ENCODE measurements around the gene DUS1L. TPM values are rescaled to one million over a fixed set of nuclear protein-coding genes. Genes with fewer than 3 reads are reported as not detected.

The DUS1L gene
- total and polyA plus RNA-seq, 2 donors (not counting 1 experiment from before 2014, with no cell fraction given): 109 to 241 TPM

GRCh38 chr17:82033359-82034085 lies 32.1 kb downstream of the DUS1L start:
- H3K4me1 ChIP-seq (ENCODE audit: control insufficient read depth in 2 of 2, insufficient read depth in 2 of 2, low read length in 2 of 2): peaks cover 34 to 40% of the 10 kb centered on the region in 2 donors
- no peaks in the 10 kb centered on the region for H3K36me3 ChIP-seq (replicated peaks in 1 of 2; ENCODE audit: control extremely low read depth in 1 of 2, control insufficient read depth in 1 of 2, extremely low read depth in 1 of 2, insufficient read depth in 2 of 2, low read length in 1 of 2)
- CTCF ChIA-PET: interaction anchor here (1.5 kb wide), 1 partner anchor 74 kb away, joined by 4 read pairs; no protein-coding TSS in a partner anchor
- 97% methylated on average over 29 of the region's 38 CpGs for WGBS (ENCODE audit: insufficient coverage)
- POLR2A ChIA-PET: no interaction called here
- no peak overlapping the region for H3K4me2 ChIP-seq (replicated peaks; ENCODE audit: low read depth, low read length, poor library complexity, severe bottlenecking)
- Mint-ChIP-seq H3K27me3 (no peaks in the 10 kb centered on the region), H3K27ac (no peak overlapping the region), H3K4me3 (peak overlapping the region; percentile 76), H3K9me3 (ENCODE audit: insufficient read depth) (no peaks in the 10 kb centered on the region), H3K4me1 (peaks cover 28% of the 10 kb centered on the region)
- H3K4me3 ChIP-seq (ENCODE audit: control extremely low read depth in 1 of 5, extremely low read depth in 1 of 5, insufficient read depth in 1 of 5, low read depth in 2 of 5, low read length in 4 of 5): no peak overlapping the region
- peaks cover 0 to 12% (median 0%) of the 10 kb centered on the region in 3 donors for H3K9me3 ChIP-seq (ENCODE audit: control extremely low read depth in 1 of 3, control insufficient read depth in 2 of 3, insufficient read depth in 1 of 3, low read length in 2 of 3)
- DNase-seq (no peak), ATAC-seq (ENCODE audit: low read depth) (no peak)
- intact Hi-C loops (cut with micrococcal nuclease): loop anchor here (10.0 kb wide), 1 partner anchor 521 kb away; no protein-coding TSS in a partner anchor
- no peak overlapping the region for H3K9ac ChIP-seq (ENCODE audit: low read length)
- peaks cover 14% of the 10 kb centered on the region for H3K79me2 ChIP-seq (ENCODE audit: control insufficient read depth, insufficient read depth, low read length)
- H4K20me1 ChIP-seq (ENCODE audit: control insufficient read depth, insufficient read depth, low read length, poor library complexity, severe bottlenecking): peaks cover 44% of the 10 kb centered on the region
- H3K27me3 ChIP-seq (replicated peaks in 1 of 4; ENCODE audit: control extremely low read depth in 1 of 4, control insufficient read depth in 3 of 4, insufficient read depth in 4 of 4, low read length in 3 of 4): peaks cover 0 to 32% (median 3%) of the 10 kb centered on the region in 4 experiments
- TF ChIP-seq CTCF (IDR thresholded peaks at IDR 0.05) (no peak), EZH2 (IDR thresholded peaks at IDR 0.05; ENCODE audit: borderline replicate concordance, insufficient read depth, low read depth, low read length, poor library complexity, severe bottlenecking) (no peak)
- H3K27ac ChIP-seq (ENCODE audit: low read length in 2 of 2): no peak overlapping the region
- no peak overlapping the region for H2AFZ ChIP-seq (ENCODE audit: insufficient read depth, low read depth, low read length, poor library complexity, severe bottlenecking)
